ENCODE results near the gene PRMT1. TPM values are rescaled to one million over a fixed set of nuclear protein-coding genes. Genes with fewer than 3 reads are reported as not detected.

The PRMT1 gene
- total RNA-seq, 1 experiment from 2014 or later, result 505 TPM

DNA sequence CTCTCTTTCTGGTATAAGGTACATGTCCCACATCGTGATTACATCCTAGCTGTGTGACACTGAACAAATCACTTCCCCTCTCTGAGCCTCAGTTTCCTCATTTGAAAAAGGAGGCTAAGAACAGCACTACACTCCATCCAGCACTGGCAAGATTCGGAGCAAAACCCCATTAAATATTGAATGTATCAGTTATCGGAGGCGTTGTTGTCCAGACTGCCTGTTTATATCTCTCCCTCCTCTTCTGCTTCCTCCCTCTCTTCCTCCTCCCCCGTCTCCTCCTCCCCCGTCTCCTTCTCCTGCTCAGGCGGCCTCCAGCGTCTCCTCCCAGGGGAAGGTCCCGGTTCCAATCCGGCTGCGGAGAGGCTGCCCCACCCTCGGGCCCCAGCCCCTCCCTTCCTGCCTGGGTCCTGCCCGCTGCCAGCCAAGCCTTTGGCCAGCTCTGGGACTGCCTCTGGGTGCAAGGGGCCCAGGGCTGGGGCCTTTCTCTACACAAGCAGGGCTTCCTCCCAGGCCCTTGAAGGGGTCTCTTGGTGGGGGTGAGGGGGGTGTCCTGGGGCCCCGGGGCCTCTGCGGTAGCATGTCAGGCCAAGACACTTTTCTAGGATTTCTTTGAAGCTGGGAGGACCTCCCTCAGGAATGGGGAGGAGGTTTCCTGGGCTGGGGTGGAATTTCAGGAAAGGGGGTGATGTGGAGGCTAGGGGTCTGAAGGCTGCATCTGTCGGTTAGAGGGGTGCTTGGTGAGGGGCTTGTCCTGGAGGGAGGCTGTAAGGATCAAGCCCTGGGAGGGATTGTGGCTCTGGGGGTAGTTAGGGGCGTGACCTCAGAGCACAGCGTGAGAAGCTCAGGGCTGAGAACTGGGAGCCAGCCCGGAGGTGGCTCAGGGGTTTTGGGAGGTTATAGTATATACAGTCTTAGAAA lies 39.0 kb upstream of the PRMT1 start:
- peak overlapping the region; percentile 61 for H3K4me2 ChIP-seq (ENCODE audit: insufficient read depth, insufficient read length, low read length)
- Mint-ChIP-seq H3K27me3 (ENCODE audit: low read depth) (peaks cover 25% of the 10 kb centered on the region), H3K9me3 (no peaks in the 10 kb centered on the region; a peak in 1 of 5 replicates), H3K4me3 (peak overlapping the region; percentile 34 to 83), H3K27ac (peak overlapping the region in 2 of 3 experiments; percentile 77 to 81; a peak in 4 of 7 replicates), H3K36me3 (ENCODE audit: insufficient read depth in 1 of 3, low read depth in 3 of 3) (no peaks in the 10 kb centered on the region), H3K4me1 (peaks cover 48 to 61% of the 10 kb centered on the region in 2 experiments)
- H4K5ac ChIP-seq (ENCODE audit: insufficient read length, low read depth, low read length), result no peak overlapping the region
- no peak overlapping the region for H4K8ac ChIP-seq (replicated peaks; ENCODE audit: insufficient read length, low read depth, low read length)
- H4K20me1 ChIP-seq (ENCODE audit: control insufficient read depth, insufficient read depth, insufficient read length), result no peaks in the 10 kb centered on the region
- H2BK120ac ChIP-seq (ENCODE audit: low read depth, low read length, poor library complexity, severe bottlenecking), result no peak overlapping the region
- no peak overlapping the region for H3K27ac ChIP-seq (ENCODE audit: insufficient read length, low read depth, low read length)
- WGBS (ENCODE audit: extremely low coverage, insufficient read length, low lambda C conversion rate), result no CpG with 5 or more reads among the region's 19 CpGs
- TF ChIP-seq, protein P1, sequence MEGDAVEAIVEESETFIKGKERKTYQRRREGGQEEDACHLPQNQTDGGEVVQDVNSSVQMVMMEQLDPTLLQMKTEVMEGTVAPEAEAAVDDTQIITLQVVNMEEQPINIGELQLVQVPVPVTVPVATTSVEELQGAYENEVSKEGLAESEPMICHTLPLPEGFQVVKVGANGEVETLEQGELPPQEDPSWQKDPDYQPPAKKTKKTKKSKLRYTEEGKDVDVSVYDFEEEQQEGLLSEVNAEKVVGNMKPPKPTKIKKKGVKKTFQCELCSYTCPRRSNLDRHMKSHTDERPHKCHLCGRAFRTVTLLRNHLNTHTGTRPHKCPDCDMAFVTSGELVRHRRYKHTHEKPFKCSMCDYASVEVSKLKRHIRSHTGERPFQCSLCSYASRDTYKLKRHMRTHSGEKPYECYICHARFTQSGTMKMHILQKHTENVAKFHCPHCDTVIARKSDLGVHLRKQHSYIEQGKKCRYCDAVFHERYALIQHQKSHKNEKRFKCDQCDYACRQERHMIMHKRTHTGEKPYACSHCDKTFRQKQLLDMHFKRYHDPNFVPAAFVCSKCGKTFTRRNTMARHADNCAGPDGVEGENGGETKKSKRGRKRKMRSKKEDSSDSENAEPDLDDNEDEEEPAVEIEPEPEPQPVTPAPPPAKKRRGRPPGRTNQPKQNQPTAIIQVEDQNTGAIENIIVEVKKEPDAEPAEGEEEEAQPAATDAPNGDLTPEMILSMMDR (conservative IDR thresholded peaks at IDR 0.05), result no peak
- no peak overlapping the region for H2BK20ac ChIP-seq (ENCODE audit: low read depth, low read length, poor library complexity, severe bottlenecking)
- no peak overlapping the region for H3K4ac ChIP-seq (ENCODE audit: low read depth, low read length)
- no peak overlapping the region for H2BK12ac ChIP-seq (ENCODE audit: insufficient read length, low read depth, low read length)
- no peaks in the 10 kb centered on the region for H3K27me3 ChIP-seq (ENCODE audit: insufficient read depth, low read length)
- no peak overlapping the region for H3K14ac ChIP-seq (ENCODE audit: insufficient read depth, low read length)
- peak; percentile 86 for DNase-seq
- no peak overlapping the region for H3K18ac ChIP-seq (ENCODE audit: insufficient read length, low read depth, low read length)
- no peak overlapping the region for H2BK15ac ChIP-seq (ENCODE audit: low read depth, low read length)
- H3K23ac ChIP-seq (ENCODE audit: insufficient read length, low read depth, low read length), result no peak overlapping the region
- H3K79me2 ChIP-seq (ENCODE audit: insufficient read depth, low read length), result peaks cover 2% of the 10 kb centered on the region
- H3K79me1 ChIP-seq (ENCODE audit: insufficient read depth, low read depth, low read length, poor library complexity, severe bottlenecking), result peaks cover 5% of the 10 kb centered on the region
- no peak overlapping the region for H3K56ac ChIP-seq (ENCODE audit: insufficient read length, low read depth, low read length)
- H2BK5ac ChIP-seq (ENCODE audit: insufficient read length, low read length), result no peak overlapping the region
- peaks cover 18% of the 10 kb centered on the region for H3K23me2 ChIP-seq (ENCODE audit: insufficient read length, low read depth, low read length, poor library complexity, severe bottlenecking)
- H3K9ac ChIP-seq (ENCODE audit: extremely low read depth, insufficient read length, low read length), result peak overlapping the region; percentile 47
- H3T11ph ChIP-seq (ENCODE audit: low read length), result no peak overlapping the region
- no peaks in the 10 kb centered on the region for H3K9me3 ChIP-seq (ENCODE audit: control insufficient read depth, low read depth, low read length)
- H4K91ac ChIP-seq (ENCODE audit: insufficient read length, low read depth, low read length), result no peak overlapping the region
- no peaks in the 10 kb centered on the region; the same call in 1 of the 2 replicates for H3K4me1 ChIP-seq (ENCODE audit: insufficient read depth, low read length)
- no peak overlapping the region for H2AK5ac ChIP-seq (ENCODE audit: insufficient read length, low read length)
- no peak overlapping the region for H2AFZ ChIP-seq (ENCODE audit: low read length)

Measured in H9 (cell line).